Liver (tissue), 9 donors: ENCODE measurements around the gene PIGR. TPM values are rescaled to one million over a fixed set of nuclear protein-coding genes. Genes with fewer than 3 reads are reported as not detected.

ENCODE experiments used
- DNase-seq: peaks from one replicate; pipeline ENCODE4 v3.0.0-alpha.2; 2017; ENCODE audit warnings: low spot score
- H3K27ac ChIP-seq, 2 donors: one replicate each; pipeline ENCODE4 v1.7.0; 2013; ENCODE audit warnings: inconsistent platforms in 2 of 2, low read length in 2 of 2, control low read depth in 1 of 2, low read depth in 1 of 2, mild to moderate bottlenecking in 1 of 2
- H3K27me3 ChIP-seq, 4 donors: one replicate each; pipeline versions ENCODE4 v1.6.1 to v1.7.0; 2013; ENCODE audit warnings: low read length in 3 of 4, inconsistent platforms in 1 of 4, mild to moderate bottlenecking in 1 of 4, moderate library complexity in 1 of 4; ENCODE audit not compliant: control insufficient read depth in 4 of 4, insufficient read depth in 4 of 4
- H3K36me3 ChIP-seq, 4 donors: one replicate each; pipeline versions ENCODE4 v1.6.1 to v1.7.0; 2013; ENCODE audit warnings: low read length in 3 of 4, mild to moderate bottlenecking in 3 of 4, low read depth in 1 of 4, moderate library complexity in 1 of 4; ENCODE audit not compliant: control insufficient read depth in 4 of 4, insufficient read depth in 3 of 4
- H3K4me1 ChIP-seq, 4 donors: one replicate each; pipeline versions ENCODE4 v1.6.1 to v1.7.0; 2013; ENCODE audit warnings: low read length in 3 of 4, mild to moderate bottlenecking in 3 of 4, moderate library complexity in 1 of 4; ENCODE audit not compliant: control insufficient read depth in 4 of 4, insufficient read depth in 4 of 4
- H3K4me3 ChIP-seq, 3 donors: one replicate each; pipeline versions ENCODE4 v1.6.1 to v1.7.0; 2013; ENCODE audit warnings: low read length in 3 of 3, control low read depth in 1 of 3, low read depth in 1 of 3, mild to moderate bottlenecking in 1 of 3
- H3K9ac ChIP-seq, 2 donors: one replicate each; pipeline ENCODE4 v1.7.0; 2013; ENCODE audit warnings: low read length in 2 of 2, mild to moderate bottlenecking in 2 of 2, moderate library complexity in 2 of 2, control low read depth in 1 of 2, low read depth in 1 of 2
- H3K9me3 ChIP-seq, 4 donors: one replicate each; pipeline versions ENCODE4 v1.6.1 to v1.7.0; 2013; ENCODE audit warnings: low read length in 3 of 4; ENCODE audit not compliant: control insufficient read depth in 4 of 4
- EGR1 ChIP-seq, 2 donors: IDR thresholded peaks; 2 replicates each; pipeline ENCODE4 v1.6.1; 2016 to 2018; ENCODE audit warnings: antibody characterized with exemption in 2 of 2, low read depth in 2 of 2
- FOXA2 ChIP-seq: IDR thresholded peaks from 2 replicates; pipeline ENCODE4 v1.6.1; 2016; ENCODE audit warnings: antibody characterized with exemption
- GABPA ChIP-seq, 2 donors: IDR thresholded peaks in 1 of 2; conservative IDR thresholded peaks in 1 of 2; 2 replicates each; pipeline ENCODE4 v1.6.1; 2016; ENCODE audit warnings: antibody characterized with exemption in 2 of 2, mild to moderate bottlenecking in 1 of 2, moderate library complexity in 1 of 2
- HNF4A ChIP-seq, 2 donors: conservative IDR thresholded peaks; 2 replicates each; pipeline ENCODE4 v1.6.1; 2016; ENCODE audit warnings: antibody characterized with exemption in 2 of 2, mild to moderate bottlenecking in 2 of 2
- HNF4G ChIP-seq: IDR thresholded peaks from 2 replicates; pipeline ENCODE4 v1.6.1; 2016; ENCODE audit warnings: antibody characterized with exemption
- JUND ChIP-seq, 2 donors: IDR thresholded peaks; 2 replicates each; pipeline ENCODE4 v1.6.1; 2016; ENCODE audit warnings: antibody characterized with exemption in 2 of 2
- MAX ChIP-seq: IDR thresholded peaks from 2 replicates; pipeline ENCODE4 v1.6.1; 2016; ENCODE audit warnings: antibody characterized with exemption
- NR2F2 ChIP-seq: IDR thresholded peaks from 2 replicates; pipeline ENCODE4 v1.6.1; 2016; ENCODE audit warnings: antibody characterized with exemption
- RAD21 ChIP-seq, 2 donors: IDR thresholded peaks; 2 replicates each; pipeline ENCODE4 v1.6.1; 2016; ENCODE audit warnings: antibody characterized with exemption in 2 of 2, mild to moderate bottlenecking in 2 of 2
- REST ChIP-seq: IDR thresholded peaks from 2 replicates; pipeline ENCODE4 v1.6.1; 2016; ENCODE audit warnings: antibody characterized with exemption, mild to moderate bottlenecking
- RXRA ChIP-seq, 2 donors: IDR thresholded peaks; 2 replicates each; pipeline ENCODE4 v1.6.1; 2017 to 2018; ENCODE audit warnings: antibody characterized with exemption in 2 of 2, mild to moderate bottlenecking in 1 of 2
- SP1 ChIP-seq: IDR thresholded peaks from 2 replicates; pipeline ENCODE4 v1.6.1; 2018; ENCODE audit warnings: antibody characterized with exemption, mild to moderate bottlenecking
- TAF1 ChIP-seq: conservative IDR thresholded peaks from 2 replicates; pipeline ENCODE4 v1.6.1; 2016; ENCODE audit warnings: antibody characterized with exemption, mild to moderate bottlenecking
- YY1 ChIP-seq: IDR thresholded peaks from 2 replicates; pipeline ENCODE4 v1.6.1; 2016; ENCODE audit warnings: antibody characterized with exemption, mild to moderate bottlenecking
- WGBS: extraction: QIAGEN DNeasy Blood & Tissue Kit; methylation state at CpG from one replicate; pipeline ENCODE4 v1.1.7; 2013; 5-methylcytosine and 5-hydroxymethylcytosine counted together
- polyA plus RNA-seq, 2 donors: library from polyadenylated mRNA; stranded (reverse) in 1 of 2; unstranded in 1 of 2; fragments of 200-250 nt in 1 of 2; fragments of >200 nt in 1 of 2; fragmentation: Nextera tagmentation in 1 of 2; extraction: Ambion mirVana in 1 of 2; gene quantifications; one replicate each; pipeline versions ENCODE4 v1.2.1 to v1.2.3, GENCODE V29; 2013 to 2015
- total RNA-seq, 2 donors: library from RNA; depleted of rRNA; stranded (reverse); fragments of >200 nt; gene quantifications; one replicate each; pipeline ENCODE4 v1.2.3, GENCODE V29; 2014
- TF ChIP-seq, protein P1 (sequence below): IDR thresholded peaks from 2 replicates; pipeline ENCODE4 v1.6.1; 2016; ENCODE audit warnings: antibody characterized with exemption
- TF ChIP-seq, protein P2 (sequence below): fragments of 150-350 bp; IDR thresholded peaks from 2 replicates; pipeline ENCODE4 v1.5.1; 2017; ENCODE audit warnings: improper control_type of control experiment, low read depth, low read length; ENCODE audit not compliant: missing input control
- donor health status: healthy.
- donor health status: healthy.
- donor health status: healthy.
- donor health status: healthy.
- donor health status: healthy.

Gene PIGR
- total and polyA plus RNA-seq, 4 donors = 0.09 to 43.3 (median 14.1) TPM

DNA sequence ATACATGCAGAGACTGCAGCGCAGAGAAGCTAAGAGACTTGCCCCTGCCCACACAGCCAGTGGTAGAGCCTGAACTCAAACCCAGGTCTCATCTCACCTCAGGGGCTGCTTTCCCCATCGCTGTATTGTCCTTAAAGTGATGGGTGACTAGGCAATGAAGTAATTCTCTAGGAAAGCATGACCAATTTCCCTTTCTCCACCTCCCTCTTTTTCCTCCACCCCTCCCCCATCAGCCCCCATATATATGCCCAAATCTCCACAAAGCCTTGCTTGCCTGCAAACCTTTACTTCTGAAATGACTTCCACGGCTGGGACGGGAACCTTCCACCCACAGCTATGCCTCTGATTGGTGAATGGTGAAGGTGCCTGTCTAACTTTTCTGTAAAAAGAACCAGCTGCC lies 49.1 kb downstream of the PIGR start, which contains the start of gene IL24 (continued):
- no peak for TF ChIP-seq JUND (IDR thresholded peaks at IDR 0.05)
- TF ChIP-seq, protein P1, sequence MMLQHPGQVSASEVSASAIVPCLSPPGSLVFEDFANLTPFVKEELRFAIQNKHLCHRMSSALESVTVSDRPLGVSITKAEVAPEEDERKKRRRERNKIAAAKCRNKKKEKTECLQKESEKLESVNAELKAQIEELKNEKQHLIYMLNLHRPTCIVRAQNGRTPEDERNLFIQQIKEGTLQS = no peak

DNA sequence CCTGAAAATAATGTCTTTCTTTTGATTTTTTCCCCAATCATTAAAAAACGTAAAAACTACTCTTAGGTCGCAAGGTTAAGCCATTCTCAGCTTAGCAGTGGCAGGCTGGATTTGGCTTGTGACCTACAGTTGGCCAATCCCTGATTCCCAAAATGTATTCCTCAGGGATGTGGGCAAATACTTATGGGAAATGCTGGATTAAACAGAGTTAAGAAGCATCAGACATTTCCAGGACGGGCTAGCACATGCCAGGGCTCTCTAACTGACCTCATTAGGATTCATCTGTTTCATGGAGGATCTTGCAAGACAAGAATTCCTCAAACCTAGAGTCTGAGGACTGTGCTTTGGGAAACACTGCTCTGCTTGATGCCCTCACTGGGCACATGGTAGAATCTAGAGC lies 50.0 kb downstream of the PIGR start:
- 81% methylated on average over 3 of the region's 3 CpGs for WGBS
- H3K9me3 ChIP-seq = no peaks in the 10 kb centered on the region
- H3K36me3 ChIP-seq = no peaks in the 10 kb centered on the region
- peaks cover 0 to 4% (median 0%) of the 10 kb centered on the region in 4 donors for H3K4me1 ChIP-seq
- no peak overlapping the region for H3K4me3 ChIP-seq
- no peak overlapping the region for H3K27ac ChIP-seq
- TF ChIP-seq REST (no peak), NR2F2 (peak; percentile 32), GABPA (IDR thresholded peaks at IDR 0.05 in 1 of 2, conservative IDR thresholded peaks at IDR 0.05 in 1 of 2) (no peak)
- DNase-seq = no peak
- no peak overlapping the region for H3K9ac ChIP-seq
- H3K27me3 ChIP-seq = no peaks in the 10 kb centered on the region

GRCh38 chr1:206895837-206896242 lies 50.4 kb downstream of the PIGR start:
- Histone ChIP-seq H3K4me3 (no peak overlapping the region), H3K27me3 (no peaks in the 10 kb centered on the region), H3K9ac (no peak overlapping the region), H3K36me3 (no peaks in the 10 kb centered on the region), H3K27ac (no peak overlapping the region), H3K4me1 (peaks cover 0 to 5% (median 2%) of the 10 kb centered on the region in 4 donors), H3K9me3 (no peaks in the 10 kb centered on the region)
- DNase-seq = no peak
- WGBS = 60% methylated on average over 3 of the region's 3 CpGs
- TF ChIP-seq EGR1 (IDR thresholded peaks at IDR 0.05; ENCODE audit: low read depth in 2 of 2) (no peak), MAX (no peak), NR2F2 (no peak)

- no peak for DNase-seq
- Histone ChIP-seq H3K9me3 (no peaks in the 10 kb centered on the region), H3K27ac (no peak overlapping the region), H3K27me3 (no peaks in the 10 kb centered on the region), H3K36me3 (no peaks in the 10 kb centered on the region), H3K4me3 (no peak overlapping the region), H3K4me1 (peaks cover 0 to 10% (median 7%) of the 10 kb centered on the region in 4 donors), H3K9ac (no peak overlapping the region)
- 66% methylated on average over 3 of the region's 3 CpGs for WGBS
- TF ChIP-seq RXRA (IDR thresholded peaks at IDR 0.05) (no peak), YY1 (no peak), RAD21 (IDR thresholded peaks at IDR 0.05) (no peak), HNF4A (conservative IDR thresholded peaks at IDR 0.05) (no peak), SP1 (no peak), TAF1 (no peak), GABPA (IDR thresholded peaks at IDR 0.05 in 1 of 2, conservative IDR thresholded peaks at IDR 0.05 in 1 of 2) (no peak), HNF4G (no peak), FOXA2 (no peak), REST (no peak), EGR1 (IDR thresholded peaks at IDR 0.05; ENCODE audit: low read depth in 2 of 2) (no peak), NR2F2 (no peak), MAX (no peak)
- TF ChIP-seq, protein P1 = no peak
- TF ChIP-seq, protein P2, sequence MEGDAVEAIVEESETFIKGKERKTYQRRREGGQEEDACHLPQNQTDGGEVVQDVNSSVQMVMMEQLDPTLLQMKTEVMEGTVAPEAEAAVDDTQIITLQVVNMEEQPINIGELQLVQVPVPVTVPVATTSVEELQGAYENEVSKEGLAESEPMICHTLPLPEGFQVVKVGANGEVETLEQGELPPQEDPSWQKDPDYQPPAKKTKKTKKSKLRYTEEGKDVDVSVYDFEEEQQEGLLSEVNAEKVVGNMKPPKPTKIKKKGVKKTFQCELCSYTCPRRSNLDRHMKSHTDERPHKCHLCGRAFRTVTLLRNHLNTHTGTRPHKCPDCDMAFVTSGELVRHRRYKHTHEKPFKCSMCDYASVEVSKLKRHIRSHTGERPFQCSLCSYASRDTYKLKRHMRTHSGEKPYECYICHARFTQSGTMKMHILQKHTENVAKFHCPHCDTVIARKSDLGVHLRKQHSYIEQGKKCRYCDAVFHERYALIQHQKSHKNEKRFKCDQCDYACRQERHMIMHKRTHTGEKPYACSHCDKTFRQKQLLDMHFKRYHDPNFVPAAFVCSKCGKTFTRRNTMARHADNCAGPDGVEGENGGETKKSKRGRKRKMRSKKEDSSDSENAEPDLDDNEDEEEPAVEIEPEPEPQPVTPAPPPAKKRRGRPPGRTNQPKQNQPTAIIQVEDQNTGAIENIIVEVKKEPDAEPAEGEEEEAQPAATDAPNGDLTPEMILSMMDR = no peak
These were observed 50.9 kb downstream of the PIGR start for GRCh38 chr1:206895325-206895724.
